ENCODE measurements around the gene CCDC146. TPM values are rescaled to one million over a fixed set of nuclear protein-coding genes. Genes with fewer than 3 reads are reported as not detected.

Gene CCDC146
- total and polyA plus RNA-seq, 4 donors = 1.3 to 3.9 (median 3.1) TPM

GRCh38 chr7:77320137-77320536 is 197.7 kb downstream of the CCDC146 start:
- no peaks in the 10 kb centered on the region for H3K9me3 ChIP-seq (ENCODE audit: control insufficient read depth in 4 of 4, low read length in 3 of 4)
- H3K27ac ChIP-seq (ENCODE audit: low read depth in 1 of 2, low read length in 2 of 2) = no peak overlapping the region
- H3K27me3 ChIP-seq (ENCODE audit: control insufficient read depth in 4 of 4, insufficient read depth in 4 of 4, low read length in 3 of 4) = no peaks in the 10 kb centered on the region
- WGBS = 82% methylated on average over 4 of the region's 4 CpGs
- DNase-seq (ENCODE audit: low spot score) = no peak
- TF ChIP-seq JUND (IDR thresholded peaks at IDR 0.05) (no peak), GABPA (IDR thresholded peaks at IDR 0.05 in 1 of 2, conservative IDR thresholded peaks at IDR 0.05 in 1 of 2) (no peak), FOXA2 (IDR thresholded peaks at IDR 0.05) (no peak), FOXA1 (IDR thresholded peaks at IDR 0.05) (no peak), HNF4G (IDR thresholded peaks at IDR 0.05) (no peak), MAX (IDR thresholded peaks at IDR 0.05) (no peak), RAD21 (IDR thresholded peaks at IDR 0.05) (no peak), NR2F2 (IDR thresholded peaks at IDR 0.05) (no peak), HNF4A (conservative IDR thresholded peaks at IDR 0.05) (no peak), RXRA (IDR thresholded peaks at IDR 0.05) (no peak), EGR1 (IDR thresholded peaks at IDR 0.05; ENCODE audit: low read depth in 2 of 2) (no peak), TAF1 (conservative IDR thresholded peaks at IDR 0.05) (no peak)
- TF ChIP-seq, protein P1, sequence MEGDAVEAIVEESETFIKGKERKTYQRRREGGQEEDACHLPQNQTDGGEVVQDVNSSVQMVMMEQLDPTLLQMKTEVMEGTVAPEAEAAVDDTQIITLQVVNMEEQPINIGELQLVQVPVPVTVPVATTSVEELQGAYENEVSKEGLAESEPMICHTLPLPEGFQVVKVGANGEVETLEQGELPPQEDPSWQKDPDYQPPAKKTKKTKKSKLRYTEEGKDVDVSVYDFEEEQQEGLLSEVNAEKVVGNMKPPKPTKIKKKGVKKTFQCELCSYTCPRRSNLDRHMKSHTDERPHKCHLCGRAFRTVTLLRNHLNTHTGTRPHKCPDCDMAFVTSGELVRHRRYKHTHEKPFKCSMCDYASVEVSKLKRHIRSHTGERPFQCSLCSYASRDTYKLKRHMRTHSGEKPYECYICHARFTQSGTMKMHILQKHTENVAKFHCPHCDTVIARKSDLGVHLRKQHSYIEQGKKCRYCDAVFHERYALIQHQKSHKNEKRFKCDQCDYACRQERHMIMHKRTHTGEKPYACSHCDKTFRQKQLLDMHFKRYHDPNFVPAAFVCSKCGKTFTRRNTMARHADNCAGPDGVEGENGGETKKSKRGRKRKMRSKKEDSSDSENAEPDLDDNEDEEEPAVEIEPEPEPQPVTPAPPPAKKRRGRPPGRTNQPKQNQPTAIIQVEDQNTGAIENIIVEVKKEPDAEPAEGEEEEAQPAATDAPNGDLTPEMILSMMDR (IDR thresholded peaks at IDR 0.05; ENCODE audit: low read depth, low read length, missing input control) = no peak
- TF ChIP-seq, protein P2, sequence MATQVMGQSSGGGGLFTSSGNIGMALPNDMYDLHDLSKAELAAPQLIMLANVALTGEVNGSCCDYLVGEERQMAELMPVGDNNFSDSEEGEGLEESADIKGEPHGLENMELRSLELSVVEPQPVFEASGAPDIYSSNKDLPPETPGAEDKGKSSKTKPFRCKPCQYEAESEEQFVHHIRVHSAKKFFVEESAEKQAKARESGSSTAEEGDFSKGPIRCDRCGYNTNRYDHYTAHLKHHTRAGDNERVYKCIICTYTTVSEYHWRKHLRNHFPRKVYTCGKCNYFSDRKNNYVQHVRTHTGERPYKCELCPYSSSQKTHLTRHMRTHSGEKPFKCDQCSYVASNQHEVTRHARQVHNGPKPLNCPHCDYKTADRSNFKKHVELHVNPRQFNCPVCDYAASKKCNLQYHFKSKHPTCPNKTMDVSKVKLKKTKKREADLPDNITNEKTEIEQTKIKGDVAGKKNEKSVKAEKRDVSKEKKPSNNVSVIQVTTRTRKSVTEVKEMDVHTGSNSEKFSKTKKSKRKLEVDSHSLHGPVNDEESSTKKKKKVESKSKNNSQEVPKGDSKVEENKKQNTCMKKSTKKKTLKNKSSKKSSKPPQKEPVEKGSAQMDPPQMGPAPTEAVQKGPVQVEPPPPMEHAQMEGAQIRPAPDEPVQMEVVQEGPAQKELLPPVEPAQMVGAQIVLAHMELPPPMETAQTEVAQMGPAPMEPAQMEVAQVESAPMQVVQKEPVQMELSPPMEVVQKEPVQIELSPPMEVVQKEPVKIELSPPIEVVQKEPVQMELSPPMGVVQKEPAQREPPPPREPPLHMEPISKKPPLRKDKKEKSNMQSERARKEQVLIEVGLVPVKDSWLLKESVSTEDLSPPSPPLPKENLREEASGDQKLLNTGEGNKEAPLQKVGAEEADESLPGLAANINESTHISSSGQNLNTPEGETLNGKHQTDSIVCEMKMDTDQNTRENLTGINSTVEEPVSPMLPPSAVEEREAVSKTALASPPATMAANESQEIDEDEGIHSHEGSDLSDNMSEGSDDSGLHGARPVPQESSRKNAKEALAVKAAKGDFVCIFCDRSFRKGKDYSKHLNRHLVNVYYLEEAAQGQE (IDR thresholded peaks at IDR 0.05) = no peak
- peaks cover 1 to 24% (median 7%) of the 10 kb centered on the region in 4 donors for H3K36me3 ChIP-seq (ENCODE audit: control insufficient read depth in 4 of 4, insufficient read depth in 3 of 4, low read depth in 1 of 4, low read length in 3 of 4)
- H3K9ac ChIP-seq (ENCODE audit: low read depth in 1 of 2, low read length in 2 of 2) = no peak overlapping the region
- H3K4me3 ChIP-seq (ENCODE audit: low read depth in 1 of 3, low read length in 3 of 3) = no peak overlapping the region
- H3K4me1 ChIP-seq (ENCODE audit: control insufficient read depth in 4 of 4, insufficient read depth in 4 of 4, low read length in 3 of 4) = peaks cover 0 to 1% (median 0%) of the 10 kb centered on the region in 4 donors

DNA sequence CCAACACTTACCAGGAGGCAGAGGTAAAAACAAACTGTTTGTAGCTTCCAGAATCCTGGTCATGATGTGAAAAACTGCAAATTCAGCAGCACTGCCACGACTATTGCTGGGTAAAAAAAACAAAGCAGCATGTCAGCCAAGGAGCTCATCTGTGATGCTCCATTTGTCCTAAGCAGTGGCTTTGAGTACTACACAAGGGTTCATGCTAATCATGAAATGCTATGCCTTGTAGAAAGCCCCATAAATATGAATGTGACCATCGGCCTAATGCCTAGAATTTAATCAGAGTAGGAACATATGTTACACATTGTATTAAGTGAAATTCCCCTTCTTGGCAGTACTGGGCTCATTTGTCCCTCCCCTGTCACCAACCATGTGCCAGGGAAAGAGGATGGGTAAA is 198.3 kb downstream of the CCDC146 start:
- 54% methylated on average over 2 of the region's 2 CpGs for WGBS
- Histone ChIP-seq H3K4me1 (ENCODE audit: control insufficient read depth in 4 of 4, insufficient read depth in 4 of 4, low read length in 3 of 4) (peaks cover 0 to 1% (median 0%) of the 10 kb centered on the region in 4 donors), H3K9me3 (ENCODE audit: control insufficient read depth in 4 of 4, low read length in 3 of 4) (no peaks in the 10 kb centered on the region), H3K4me3 (ENCODE audit: low read depth in 1 of 3, low read length in 3 of 3) (no peak overlapping the region), H3K9ac (ENCODE audit: low read depth in 1 of 2, low read length in 2 of 2) (no peak overlapping the region), H3K27me3 (ENCODE audit: control insufficient read depth in 4 of 4, insufficient read depth in 4 of 4, low read length in 3 of 4) (no peaks in the 10 kb centered on the region), H3K27ac (ENCODE audit: low read depth in 1 of 2, low read length in 2 of 2) (no peak overlapping the region), H3K36me3 (ENCODE audit: control insufficient read depth in 4 of 4, insufficient read depth in 3 of 4, low read depth in 1 of 4, low read length in 3 of 4) (peaks cover 1 to 19% (median 5%) of the 10 kb centered on the region in 4 donors)
- no peak for DNase-seq (ENCODE audit: low spot score)
- TF ChIP-seq RXRA (IDR thresholded peaks at IDR 0.05) (no peak), FOXA1 (IDR thresholded peaks at IDR 0.05) (no peak), HNF4G (IDR thresholded peaks at IDR 0.05) (no peak), MAX (IDR thresholded peaks at IDR 0.05) (no peak), NR2F2 (IDR thresholded peaks at IDR 0.05) (no peak)
